H9 (cell line): Measurements from ENCODE around the gene JAGN1. TPM values are rescaled to one million over a fixed set of nuclear protein-coding genes. Genes with fewer than 3 reads are reported as not detected.

ENCODE experiments used
- DNase-seq: peaks from one replicate; pipeline ENCODE4 v3.0.0-alpha.2; 2017
- H2AFZ ChIP-seq: one replicate; pipeline ENCODE4 v1.6.1; 2013; ENCODE audit warnings: mild to moderate bottlenecking, low read length, control low read depth, moderate library complexity
- H2AK5ac ChIP-seq: 2 replicates; pipeline ENCODE4 v1.6.1; 2013; ENCODE audit warnings: low read length, control low read depth, mixed read lengths; ENCODE audit not compliant: insufficient read length
- H2BK120ac ChIP-seq: one replicate; pipeline ENCODE4 v1.6.1; 2013; ENCODE audit warnings: low read depth, mild to moderate bottlenecking, low read length, control low read depth, inconsistent platforms; ENCODE audit not compliant: poor library complexity, severe bottlenecking
- H2BK12ac ChIP-seq: 2 replicates; pipeline ENCODE4 v1.6.1; 2013; ENCODE audit warnings: low read length, control low read depth, mixed read lengths, low read depth; ENCODE audit not compliant: insufficient read length
- H2BK15ac ChIP-seq: 2 replicates; pipeline ENCODE4 v1.6.1; 2013; ENCODE audit warnings: low read depth, low read length, control low read depth
- H2BK20ac ChIP-seq: one replicate; pipeline ENCODE4 v1.6.1; 2013; ENCODE audit warnings: low read depth, mild to moderate bottlenecking, low read length, control low read depth, inconsistent platforms; ENCODE audit not compliant: poor library complexity, severe bottlenecking
- H2BK5ac ChIP-seq: 2 replicates; pipeline ENCODE4 v1.6.1; 2013; ENCODE audit warnings: low read length, control low read depth, mixed read lengths; ENCODE audit not compliant: insufficient read length
- H3K14ac ChIP-seq: 2 replicates; pipeline ENCODE4 v1.6.1; 2013; ENCODE audit warnings: low read length, control low read depth; ENCODE audit not compliant: insufficient read depth
- H3K18ac ChIP-seq: 2 replicates; pipeline ENCODE4 v1.6.1; 2013; ENCODE audit warnings: low read depth, mild to moderate bottlenecking, mixed read lengths, low read length, control low read depth; ENCODE audit not compliant: insufficient read length
- H3K23ac ChIP-seq: 2 replicates; pipeline ENCODE4 v1.6.1; 2013; ENCODE audit warnings: low read length, control low read depth, mixed read lengths, low read depth; ENCODE audit not compliant: insufficient read length
- H3K23me2 ChIP-seq: 2 replicates; pipeline ENCODE4 v1.6.1; 2013; ENCODE audit warnings: low read depth, mild to moderate bottlenecking, mixed read lengths, low read length, control low read depth; ENCODE audit not compliant: insufficient read length, poor library complexity, severe bottlenecking
- H3K27ac ChIP-seq: 2 replicates; pipeline ENCODE4 v1.5.1; 2013; ENCODE audit warnings: low read length, control low read depth, mixed read lengths, low read depth; ENCODE audit not compliant: insufficient read length
- H3K27me3 ChIP-seq: 2 replicates; pipeline ENCODE4 v1.6.1; 2013; ENCODE audit warnings: low read length, control low read depth, inconsistent platforms; ENCODE audit not compliant: insufficient read depth
- H3K4ac ChIP-seq: 2 replicates; pipeline ENCODE4 v1.6.1; 2013; ENCODE audit warnings: low read depth, mild to moderate bottlenecking, control low read depth, inconsistent platforms, low read length, moderate library complexity
- H3K4me1 ChIP-seq: 2 replicates; pipeline ENCODE4 v1.6.1; 2013; ENCODE audit warnings: low read length, control low read depth, inconsistent platforms; ENCODE audit not compliant: insufficient read depth
- H3K4me2 ChIP-seq: 2 replicates; pipeline ENCODE4 v1.6.1; 2013; ENCODE audit warnings: low read length, control low read depth, mixed read lengths; ENCODE audit not compliant: insufficient read length, insufficient read depth
- H3K56ac ChIP-seq: 2 replicates; pipeline ENCODE4 v1.6.1; 2013; ENCODE audit warnings: low read depth, mild to moderate bottlenecking, mixed read lengths, low read length, control low read depth; ENCODE audit not compliant: insufficient read length
- H3K79me1 ChIP-seq: 2 replicates; pipeline ENCODE4 v1.6.1; 2013; ENCODE audit warnings: low read depth, mild to moderate bottlenecking, moderate library complexity, low read length, control low read depth, inconsistent platforms; ENCODE audit not compliant: insufficient read depth, poor library complexity, severe bottlenecking
- H3K79me2 ChIP-seq: 2 replicates; pipeline ENCODE4 v1.6.1; 2013; ENCODE audit warnings: low read length, control low read depth, inconsistent platforms; ENCODE audit not compliant: insufficient read depth
- H3K9ac ChIP-seq: 2 replicates; pipeline ENCODE4 v1.6.1; 2013; ENCODE audit warnings: low read length, control low read depth, mixed read lengths; ENCODE audit not compliant: insufficient read length; ENCODE audit errors: extremely low read depth
- H3K9me3 ChIP-seq: one replicate; pipeline ENCODE4 v1.6.1; 2013; ENCODE audit warnings: low read depth, low read length, inconsistent platforms; ENCODE audit not compliant: control insufficient read depth
- H3T11ph ChIP-seq: one replicate; pipeline ENCODE4 v1.6.1; 2013; ENCODE audit warnings: mild to moderate bottlenecking, low read length, control low read depth, inconsistent platforms
- H4K20me1 ChIP-seq: one replicate; pipeline ENCODE4 v1.6.1; 2013; ENCODE audit not compliant: control insufficient read depth, insufficient read length, insufficient read depth
- H4K5ac ChIP-seq: 2 replicates; pipeline ENCODE4 v1.6.1; 2013; ENCODE audit warnings: low read depth, mild to moderate bottlenecking, mixed read lengths, low read length, control low read depth; ENCODE audit not compliant: insufficient read length
- H4K8ac ChIP-seq: replicated peaks from 2 replicates; pipeline ENCODE4 v1.6.1; 2013; ENCODE audit warnings: low read length, control low read depth, mixed read lengths, low read depth; ENCODE audit not compliant: insufficient read length
- H4K91ac ChIP-seq: 2 replicates; pipeline ENCODE4 v1.6.1; 2013; ENCODE audit warnings: low read depth, mild to moderate bottlenecking, moderate library complexity, mixed read lengths, low read length, control low read depth; ENCODE audit not compliant: insufficient read length
- H3K27ac Mint-ChIP-seq, 3 experiments: 2 replicates in 2 of 3; 3 replicates in 1 of 3; pipeline ENCODE4 v1.8.0; 2020 to 2021; ENCODE audit warnings: mixed read lengths in 3 of 3, mild to moderate bottlenecking in 1 of 3, moderate library complexity in 1 of 3
- H3K27me3 Mint-ChIP-seq: 2 replicates; pipeline ENCODE4 v1.8.0; 2021; ENCODE audit warnings: low read depth, mild to moderate bottlenecking, moderate library complexity, mixed read lengths
- H3K36me3 Mint-ChIP-seq, 3 experiments: 2 replicates in 2 of 3; 3 replicates in 1 of 3; pipeline ENCODE4 v1.8.0; 2020 to 2021; ENCODE audit warnings: low read depth in 3 of 3, mixed read lengths in 3 of 3; ENCODE audit not compliant: insufficient read depth in 1 of 3
- H3K4me1 Mint-ChIP-seq, 2 experiments: 2 replicates each; pipeline ENCODE4 v1.8.0; 2020; ENCODE audit warnings: mixed read lengths in 2 of 2
- H3K4me3 Mint-ChIP-seq, 2 experiments: 2 replicates in 1 of 2; 3 replicates in 1 of 2; pipeline ENCODE4 v1.8.0; 2020 to 2021; ENCODE audit warnings: mild to moderate bottlenecking in 2 of 2, mixed read lengths in 2 of 2, moderate library complexity in 1 of 2
- H3K9me3 Mint-ChIP-seq, 2 experiments: 2 replicates in 1 of 2; 3 replicates in 1 of 2; pipeline ENCODE4 v1.8.0; 2020; ENCODE audit warnings: mild to moderate bottlenecking in 2 of 2, mixed read lengths in 2 of 2, moderate library complexity in 1 of 2
- CTCF ChIP-seq: fragments of 200-600 bp; sonication (generic); conservative IDR thresholded peaks from 3 replicates; pipeline ENCODE4 v1.8.0; 2021; ENCODE audit warnings: antibody characterized with exemption, mild to moderate bottlenecking
- WGBS: extraction: QIAGEN DNeasy Blood & Tissue Kit; methylation state at CpG from one replicate; pipeline ENCODE4 v1.1.7; 2013; ENCODE audit warnings: missing lambda C conversion rate, low lambda C conversion rate, mixed read lengths; ENCODE audit not compliant: insufficient read length; ENCODE audit errors: extremely low coverage; 5-methylcytosine and 5-hydroxymethylcytosine counted together
- total RNA-seq: library from RNA; stranded (reverse); gene quantifications from 2 replicates; pipeline ENCODE4 v1.2.1, GENCODE V29; 2021

Gene JAGN1
- total RNA-seq, 1 experiment from 2014 or later: 33.5 TPM

GRCh38 chr3:9887480-9887879, 2.9 kb upstream of the JAGN1 start:
- WGBS: no CpG with 5 or more reads among the region's 5 CpGs
- DNase-seq: no peak
- Histone ChIP-seq H3T11ph (no peak overlapping the region), H2BK12ac (no peak overlapping the region), H3K56ac (no peak overlapping the region), H3K9me3 (no peaks in the 10 kb centered on the region), H2BK120ac (no peak overlapping the region), H3K23me2 (no peaks in the 10 kb centered on the region), H3K23ac (no peak overlapping the region), H3K4ac (no peak overlapping the region), H3K4me2 (no peak overlapping the region), H4K5ac (no peak overlapping the region), H3K27me3 (no peaks in the 10 kb centered on the region; the same call in 1 of the 2 replicates), H3K9ac (no peak overlapping the region), H3K4me1 (no peaks in the 10 kb centered on the region), H2BK5ac (no peak overlapping the region), H4K8ac (no peak overlapping the region), H3K27ac (no peak overlapping the region), H3K79me1 (peaks cover 3% of the 10 kb centered on the region), H3K79me2 (peaks cover 6% of the 10 kb centered on the region; the same call in 1 of the 2 replicates), H4K20me1 (no peaks in the 10 kb centered on the region), H3K18ac (no peak overlapping the region), H3K14ac (no peak overlapping the region), H2BK15ac (no peak overlapping the region), H2AK5ac (no peak overlapping the region), H4K91ac (no peak overlapping the region), H2AFZ (no peak overlapping the region), H2BK20ac (no peak overlapping the region)
- Mint-ChIP-seq H3K27me3 (no peaks in the 10 kb centered on the region; the same call in 1 of the 2 replicates), H3K4me3 (no peak overlapping the region), H3K27ac (no peak overlapping the region), H3K36me3 (peaks cover 4 to 9% (median 8%) of the 10 kb centered on the region in 3 experiments), H3K9me3 (no peaks in the 10 kb centered on the region), H3K4me1 (peaks cover 6 to 14% of the 10 kb centered on the region in 2 experiments)
- TF ChIP-seq CTCF: no peak
